Endothelial cell (in vitro differentiated cells): Measurements from ENCODE around the gene ALOX15B. TPM values are rescaled to one million over a fixed set of nuclear protein-coding genes. Genes with fewer than 3 reads are reported as not detected.

Source experiments
- DNase-seq: peaks from one replicate; pipeline ENCODE4 v3.0.0; 2021; ENCODE audit warnings: low spot score
- H3K27ac Mint-ChIP-seq: one replicate; pipeline ENCODE4 v1.8.0; 2021; ENCODE audit warnings: mixed read lengths, inconsistent platforms; ENCODE audit not compliant: unreplicated experiment
- H3K27me3 Mint-ChIP-seq: one replicate; pipeline ENCODE4 v1.8.0; 2021; ENCODE audit warnings: mild to moderate bottlenecking, moderate library complexity, mixed read lengths, inconsistent platforms; ENCODE audit not compliant: unreplicated experiment
- H3K36me3 Mint-ChIP-seq: one replicate; pipeline ENCODE4 v1.8.0; 2021; ENCODE audit warnings: mild to moderate bottlenecking, low read depth, mixed read lengths, inconsistent platforms; ENCODE audit not compliant: unreplicated experiment
- H3K4me1 Mint-ChIP-seq: one replicate; pipeline ENCODE4 v1.8.0; 2021; ENCODE audit warnings: mild to moderate bottlenecking, mixed read lengths, inconsistent platforms; ENCODE audit not compliant: unreplicated experiment
- H3K4me3 Mint-ChIP-seq: one replicate; pipeline ENCODE4 v1.8.0; 2021; ENCODE audit warnings: mild to moderate bottlenecking, mixed read lengths, inconsistent platforms; ENCODE audit not compliant: unreplicated experiment
- H3K9me3 Mint-ChIP-seq: one replicate; pipeline ENCODE4 v1.8.0; 2021; ENCODE audit warnings: mixed read lengths, inconsistent platforms; ENCODE audit not compliant: unreplicated experiment
- microRNA-seq: library from miRNA; unstranded; fragments of <30 nt; microRNA quantifications from one replicate; pipeline ENCODE4, GENCODE V29; 2020; ENCODE audit not compliant: unreplicated experiment
- total RNA-seq: library from RNA; stranded (reverse); fragmentation: NEBNext Ultra II Directional; extraction: Animal tissue kit (Norgen Biotek cat#: 25700); gene quantifications from one replicate; pipeline ENCODE4 v1.2.1, GENCODE V29; 2021; ENCODE audit not compliant: unreplicated experiment
- TF ChIP-seq, protein P1 (sequence below): fragments of 200-600 bp; sonication (generic); IDR thresholded peaks from one replicate; pipeline ENCODE4 v1.5.0; 2021; ENCODE audit warnings: antibody characterized with exemption; ENCODE audit not compliant: unreplicated experiment

The ALOX15B gene
- total RNA-seq, 1 donor from 2014 or later: 0.13 TPM

- Mint-ChIP-seq H3K36me3 (no peaks in the 10 kb centered on the region), H3K27me3 (peaks cover 5% of the 10 kb centered on the region), H3K9me3 (no peaks in the 10 kb centered on the region), H3K4me1 (no peaks in the 10 kb centered on the region), H3K27ac (no peak overlapping the region), H3K4me3 (no peak overlapping the region)
- TF ChIP-seq, protein P1, sequence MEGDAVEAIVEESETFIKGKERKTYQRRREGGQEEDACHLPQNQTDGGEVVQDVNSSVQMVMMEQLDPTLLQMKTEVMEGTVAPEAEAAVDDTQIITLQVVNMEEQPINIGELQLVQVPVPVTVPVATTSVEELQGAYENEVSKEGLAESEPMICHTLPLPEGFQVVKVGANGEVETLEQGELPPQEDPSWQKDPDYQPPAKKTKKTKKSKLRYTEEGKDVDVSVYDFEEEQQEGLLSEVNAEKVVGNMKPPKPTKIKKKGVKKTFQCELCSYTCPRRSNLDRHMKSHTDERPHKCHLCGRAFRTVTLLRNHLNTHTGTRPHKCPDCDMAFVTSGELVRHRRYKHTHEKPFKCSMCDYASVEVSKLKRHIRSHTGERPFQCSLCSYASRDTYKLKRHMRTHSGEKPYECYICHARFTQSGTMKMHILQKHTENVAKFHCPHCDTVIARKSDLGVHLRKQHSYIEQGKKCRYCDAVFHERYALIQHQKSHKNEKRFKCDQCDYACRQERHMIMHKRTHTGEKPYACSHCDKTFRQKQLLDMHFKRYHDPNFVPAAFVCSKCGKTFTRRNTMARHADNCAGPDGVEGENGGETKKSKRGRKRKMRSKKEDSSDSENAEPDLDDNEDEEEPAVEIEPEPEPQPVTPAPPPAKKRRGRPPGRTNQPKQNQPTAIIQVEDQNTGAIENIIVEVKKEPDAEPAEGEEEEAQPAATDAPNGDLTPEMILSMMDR: no peak
- DNase-seq: no peak
Measured at GRCh38 chr17:8095361-8095760, 56.5 kb downstream of the ALOX15B start.

DNA sequence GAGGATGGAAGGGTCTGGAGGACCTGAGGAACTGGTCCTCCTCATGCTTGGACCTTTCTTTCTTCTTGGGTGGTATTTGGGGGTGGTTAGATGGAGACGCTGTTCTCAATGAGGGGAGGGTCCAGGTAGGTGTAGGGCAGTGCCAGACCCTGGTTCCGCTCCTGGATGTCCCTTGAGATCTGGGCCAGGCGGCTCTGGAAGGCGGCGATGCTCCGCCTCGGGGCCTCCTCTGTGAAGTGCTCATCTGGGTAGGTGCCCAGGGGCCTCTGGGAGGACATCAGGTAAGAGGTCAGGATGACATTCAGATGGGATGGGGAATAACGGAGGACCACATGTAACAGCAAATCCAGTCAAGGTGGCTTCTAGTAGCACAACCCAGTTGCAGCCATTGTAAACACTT lies 57.7 kb downstream of the ALOX15B start:
- Mint-ChIP-seq H3K27me3 (peaks cover 5% of the 10 kb centered on the region), H3K27ac (no peak overlapping the region), H3K4me3 (no peak overlapping the region), H3K4me1 (no peaks in the 10 kb centered on the region), H3K36me3 (no peaks in the 10 kb centered on the region), H3K9me3 (no peaks in the 10 kb centered on the region)
- TF ChIP-seq, protein P1: no peak
- DNase-seq: no peak

Small RNAs within 50 kb of the gene (microRNA-seq; reads per million reads assigned to microRNA genes)
- gene MIR4314: not detected

Other genes starting within 250 kb of the ALOX15B start
- 47.4 TPM for gene KDM6B, start 204.8 kb upstream of the ALOX15B start, total RNA-seq
- gene TMEM88, start 184.0 kb upstream of the ALOX15B start, total RNA-seq: 13.6 TPM
- gene NAA38, start 181.5 kb upstream of the ALOX15B start, total RNA-seq: 97.9 TPM
- gene CYB5D1, start 181.1 kb upstream of the ALOX15B start, total RNA-seq: 6.4 TPM
- gene CHD3, start 150.3 kb upstream of the ALOX15B start, total RNA-seq: 133 TPM
- 0.77 TPM for gene RNF227, start 122.8 kb upstream of the ALOX15B start, total RNA-seq
- gene KCNAB3, start 109.2 kb upstream of the ALOX15B start, total RNA-seq: 1.6 TPM
- gene TRAPPC1, start 107.1 kb upstream of the ALOX15B start, total RNA-seq: 171 TPM
- 32.6 TPM for gene CNTROB, start 106.9 kb upstream of the ALOX15B start, total RNA-seq
- gene GUCY2D, start 36.4 kb upstream of the ALOX15B start, total RNA-seq: not detected
- gene ALOX12B, start 48.7 kb downstream of the ALOX15B start, total RNA-seq: 1.7 TPM
- gene ALOXE3, start 79.5 kb downstream of the ALOX15B start, total RNA-seq: not detected
- 3.3 TPM for gene HES7, start 85.0 kb downstream of the ALOX15B start, total RNA-seq
- gene PER1, start 113.3 kb downstream of the ALOX15B start, total RNA-seq: 30.0 TPM
- gene VAMP2, start 123.9 kb downstream of the ALOX15B start, total RNA-seq: 19.8 TPM
- gene TMEM107, start 137.3 kb downstream of the ALOX15B start, total RNA-seq: 14.6 TPM
- gene BORCS6, start 151.1 kb downstream of the ALOX15B start, total RNA-seq: 9.7 TPM
- 21.4 TPM for gene AURKB, start 171.5 kb downstream of the ALOX15B start, total RNA-seq
- 41.3 TPM for gene CTC1, start 209.0 kb downstream of the ALOX15B start, total RNA-seq
- gene PFAS, start 210.2 kb downstream of the ALOX15B start, total RNA-seq: 67.0 TPM
- 22.0 TPM for gene RANGRF, start 249.6 kb downstream of the ALOX15B start, total RNA-seq